ENCODE data around the gene VPS18.

The VPS18 gene

DNA sequence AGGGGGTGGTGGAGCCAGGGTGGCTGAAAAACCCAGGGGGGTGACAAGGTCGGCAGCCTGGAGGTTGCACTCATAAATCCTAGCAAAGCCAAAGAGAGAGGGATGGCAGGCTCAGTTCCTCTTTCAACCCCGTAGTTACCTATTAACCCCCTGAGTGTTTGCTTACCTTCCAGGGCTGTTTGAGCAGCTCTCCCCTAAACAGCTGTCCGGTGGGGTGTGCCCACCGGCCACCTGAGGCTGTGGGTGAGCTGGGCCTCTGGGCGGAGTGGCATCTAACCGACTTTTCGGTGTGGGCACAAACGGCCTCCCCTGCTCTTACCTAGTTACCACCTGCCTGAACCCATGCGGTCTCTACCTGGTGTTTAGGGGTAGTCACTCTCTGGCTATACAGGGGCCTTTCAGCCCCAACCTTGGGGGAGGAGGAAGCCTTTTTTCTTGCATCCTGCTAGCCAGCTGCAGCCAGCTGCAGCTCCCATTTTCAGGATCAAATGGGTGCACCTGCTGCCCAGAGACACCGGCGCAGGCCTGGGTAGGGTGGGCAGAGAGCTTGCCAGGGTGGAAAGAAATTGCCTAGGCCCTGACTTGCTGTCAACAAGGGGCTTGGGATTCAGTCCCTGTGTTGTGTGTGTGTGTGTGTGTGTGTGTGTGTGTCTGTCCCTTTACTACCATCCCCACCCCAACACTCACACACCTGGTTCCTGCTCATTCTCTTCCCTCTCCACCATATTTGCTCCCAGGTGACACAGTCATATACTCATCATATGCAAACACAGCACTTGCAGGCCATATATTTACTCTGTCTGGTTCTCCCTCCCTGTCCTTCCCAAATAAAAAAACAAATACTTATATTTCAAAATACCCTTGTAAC lies 38.6 kb downstream of the VPS18 start:
- peaks cover 40 to 58% of the 10 kb centered on the region in 2 donors for H3K27me3 Mint-ChIP-seq
- peaks cover 25 to 32% of the 10 kb centered on the region in 2 donors for H3K4me1 Mint-ChIP-seq (ENCODE audit: low read depth in 2 of 2)
- no peaks in the 10 kb centered on the region for H3K9me3 Mint-ChIP-seq
- no peak overlapping the region for H3K4me3 Mint-ChIP-seq
- no peak overlapping the region for H3K27ac Mint-ChIP-seq
- ATAC-seq (replicated peaks) (no peak), DNase-seq (no peak)
- peaks cover 2% of the 10 kb centered on the region for H3K36me3 Mint-ChIP-seq (ENCODE audit: insufficient read depth)

DNA sequence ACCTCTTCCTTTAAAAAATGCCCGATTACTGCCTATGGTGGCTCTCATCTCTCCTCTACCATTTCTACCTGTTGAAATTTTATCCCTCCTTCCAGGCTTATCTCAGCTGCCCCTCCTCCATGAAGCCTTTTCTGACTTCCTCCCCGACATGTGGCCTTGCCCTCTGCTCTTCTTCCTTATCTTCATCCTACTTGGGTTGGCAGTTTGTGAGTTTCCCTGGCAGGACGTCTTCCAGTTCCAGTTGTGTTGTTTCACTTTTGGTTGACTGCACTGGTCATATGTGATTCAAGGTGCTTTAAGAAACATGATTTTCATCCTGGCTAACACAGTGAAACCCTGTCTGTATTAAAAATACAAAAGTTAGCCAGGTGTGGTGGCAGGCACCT lies 39.3 kb downstream of the VPS18 start:
- peaks cover 40 to 54% of the 10 kb centered on the region in 2 donors for H3K27me3 Mint-ChIP-seq
- peaks cover 2% of the 10 kb centered on the region for H3K36me3 Mint-ChIP-seq (ENCODE audit: insufficient read depth)
- H3K27ac Mint-ChIP-seq, result no peak overlapping the region
- no peak for ATAC-seq (replicated peaks)
- DNase-seq, result no peak
- H3K4me1 Mint-ChIP-seq (ENCODE audit: low read depth in 2 of 2), result peaks cover 24 to 32% of the 10 kb centered on the region in 2 donors
- H3K9me3 Mint-ChIP-seq, result no peaks in the 10 kb centered on the region
- H3K4me3 Mint-ChIP-seq, result no peak overlapping the region

DNA sequence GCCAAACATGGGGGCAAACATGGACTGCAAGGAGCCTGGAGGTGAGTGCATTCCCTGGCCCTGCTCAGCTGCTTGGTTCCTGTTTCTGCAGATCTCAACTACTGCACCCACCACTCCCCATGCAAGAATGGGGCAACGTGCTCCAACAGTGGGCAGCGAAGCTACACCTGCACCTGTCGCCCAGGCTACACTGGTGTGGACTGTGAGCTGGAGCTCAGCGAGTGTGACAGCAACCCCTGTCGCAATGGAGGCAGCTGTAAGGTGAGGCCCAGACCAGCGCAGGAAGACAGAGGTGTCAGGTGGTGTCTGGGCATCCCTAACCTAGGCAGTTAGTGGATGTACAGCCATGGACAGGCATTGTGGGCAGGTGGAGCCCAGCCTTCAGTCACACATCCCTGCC lies 40.2 kb downstream of the VPS18 start:
- H3K27me3 Mint-ChIP-seq, result peaks cover 34 to 44% of the 10 kb centered on the region in 2 donors
- H3K4me1 Mint-ChIP-seq (ENCODE audit: low read depth in 2 of 2), result peaks cover 14 to 27% of the 10 kb centered on the region in 2 donors
- H3K36me3 Mint-ChIP-seq (ENCODE audit: insufficient read depth), result peaks cover 2% of the 10 kb centered on the region
- H3K9me3 Mint-ChIP-seq, result no peaks in the 10 kb centered on the region
- no peak overlapping the region for H3K4me3 Mint-ChIP-seq
- DNase-seq (no peak), ATAC-seq (replicated peaks) (no peak)
- no peak overlapping the region for H3K27ac Mint-ChIP-seq

DNA sequence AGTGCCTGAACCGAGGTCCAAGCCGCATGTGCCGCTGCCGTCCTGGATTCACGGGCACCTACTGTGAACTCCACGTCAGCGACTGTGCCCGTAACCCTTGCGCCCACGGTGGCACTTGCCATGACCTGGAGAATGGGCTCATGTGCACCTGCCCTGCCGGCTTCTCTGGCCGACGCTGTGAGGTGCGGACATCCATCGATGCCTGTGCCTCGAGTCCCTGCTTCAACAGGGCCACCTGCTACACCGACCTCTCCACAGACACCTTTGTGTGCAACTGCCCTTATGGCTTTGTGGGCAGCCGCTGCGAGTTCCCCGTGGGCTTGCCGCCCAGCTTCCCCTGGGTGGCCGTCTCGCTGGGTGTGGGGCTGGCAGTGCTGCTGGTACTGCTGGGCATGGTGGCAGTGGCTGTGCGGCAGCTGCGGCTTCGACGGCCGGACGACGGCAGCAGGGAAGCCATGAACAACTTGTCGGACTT lies 42.0 kb downstream of the VPS18 start:
- no peak for ATAC-seq (replicated peaks)
- no peaks in the 10 kb centered on the region for H3K9me3 Mint-ChIP-seq

DNA sequence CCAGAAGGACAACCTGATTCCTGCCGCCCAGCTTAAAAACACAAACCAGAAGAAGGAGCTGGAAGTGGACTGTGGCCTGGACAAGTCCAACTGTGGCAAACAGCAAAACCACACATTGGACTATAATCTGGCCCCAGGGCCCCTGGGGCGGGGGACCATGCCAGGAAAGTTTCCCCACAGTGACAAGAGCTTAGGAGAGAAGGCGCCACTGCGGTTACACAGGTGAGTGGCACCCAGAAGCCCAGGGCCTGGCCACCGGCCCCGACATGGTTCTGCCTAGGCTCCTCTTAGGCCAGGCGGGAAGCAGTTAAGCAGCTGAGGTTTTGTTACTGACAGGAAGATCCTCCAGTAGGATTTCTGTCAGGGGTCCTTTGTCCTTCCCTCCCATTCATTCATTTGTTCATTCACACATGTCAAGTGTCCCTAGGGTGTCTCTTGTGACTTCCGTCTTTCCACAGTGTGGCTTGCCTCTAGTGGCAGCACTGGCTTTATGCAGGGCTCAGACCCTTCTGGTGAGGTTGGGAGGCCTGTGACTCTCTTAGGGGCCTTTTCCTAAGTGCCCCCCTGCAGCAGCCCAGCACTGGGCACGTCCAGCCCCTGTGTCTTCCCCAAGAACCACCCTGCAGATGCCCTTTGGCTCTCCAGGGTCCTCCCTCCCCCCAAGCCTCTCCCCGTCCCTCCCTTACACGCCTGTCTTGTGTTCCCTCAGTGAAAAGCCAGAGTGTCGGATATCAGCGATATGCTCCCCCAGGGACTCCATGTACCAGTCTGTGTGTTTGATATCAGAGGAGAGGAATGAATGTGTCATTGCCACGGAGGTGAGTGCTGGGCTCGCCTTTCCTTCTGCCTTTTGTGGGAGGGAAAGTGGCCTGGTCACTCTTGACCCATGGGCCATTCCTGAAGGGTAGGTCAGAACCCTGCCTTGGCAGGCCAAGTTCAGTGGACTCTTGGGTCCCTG lies 42.7 kb downstream of the VPS18 start:
- DNase-seq (no peak), ATAC-seq (replicated peaks) (no peak)

More for the DNA sequence above, 42.0 kb downstream of the VPS18 start:
- Mint-ChIP-seq H3K4me3 (no peak overlapping the region), H3K27ac (no peak overlapping the region), H3K27me3 (peaks cover 20 to 26% of the 10 kb centered on the region in 2 donors), H3K36me3 (ENCODE audit: insufficient read depth) (no peaks in the 10 kb centered on the region), H3K4me1 (ENCODE audit: low read depth in 2 of 2) (peaks cover 6 to 19% of the 10 kb centered on the region in 2 donors)
- no peak for DNase-seq

DNA sequence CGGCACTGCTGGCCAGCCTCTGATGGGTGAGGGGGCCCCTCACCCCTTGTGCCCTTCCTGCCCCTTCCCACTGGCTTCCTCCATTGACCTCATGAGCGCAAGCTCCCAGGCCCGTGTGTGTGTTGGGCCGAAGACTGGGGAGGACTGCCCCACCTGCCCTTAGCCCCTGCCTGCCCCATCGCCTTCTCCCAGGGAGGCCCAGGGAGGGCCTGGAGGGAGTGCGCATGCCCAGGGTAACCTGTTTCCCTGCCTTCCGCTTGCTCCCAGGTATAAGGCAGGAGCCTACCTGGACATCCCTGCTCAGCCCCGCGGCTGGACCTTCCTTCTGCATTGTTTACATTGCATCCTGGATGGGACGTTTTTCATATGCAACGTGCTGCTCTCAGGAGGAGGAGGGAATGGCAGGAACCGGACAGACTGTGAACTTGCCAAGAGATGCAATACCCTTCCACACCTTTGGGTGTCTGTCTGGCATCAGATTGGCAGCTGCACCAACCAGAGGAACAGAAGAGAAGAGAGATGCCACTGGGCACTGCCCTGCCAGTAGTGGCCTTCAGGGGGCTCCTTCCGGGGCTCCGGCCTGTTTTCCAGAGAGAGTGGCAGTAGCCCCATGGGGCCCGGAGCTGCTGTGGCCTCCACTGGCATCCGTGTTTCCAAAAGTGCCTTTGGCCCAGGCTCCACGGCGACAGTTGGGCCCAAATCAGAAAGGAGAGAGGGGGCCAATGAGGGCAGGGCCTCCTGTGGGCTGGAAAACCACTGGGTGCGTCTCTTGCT lies 43.7 kb downstream of the VPS18 start:
- H3K9me3 Mint-ChIP-seq, result no peaks in the 10 kb centered on the region
- peaks cover 15 to 20% of the 10 kb centered on the region in 2 donors for H3K4me1 Mint-ChIP-seq (ENCODE audit: low read depth in 2 of 2)
- peaks cover 2% of the 10 kb centered on the region for H3K36me3 Mint-ChIP-seq (ENCODE audit: insufficient read depth)
- H3K27ac Mint-ChIP-seq, result no peak overlapping the region
- peaks cover 8 to 9% of the 10 kb centered on the region in 2 donors for H3K27me3 Mint-ChIP-seq
- ATAC-seq (replicated peaks) (peak; percentile 13), DNase-seq (no peak)
- H3K4me3 Mint-ChIP-seq, result no peak overlapping the region

More for the DNA sequence above, 42.7 kb downstream of the VPS18 start:
- Mint-ChIP-seq H3K4me3 (no peak overlapping the region), H3K27ac (no peak overlapping the region), H3K9me3 (no peaks in the 10 kb centered on the region), H3K36me3 (ENCODE audit: insufficient read depth) (no peaks in the 10 kb centered on the region), H3K4me1 (ENCODE audit: low read depth in 2 of 2) (peaks cover 6 to 15% of the 10 kb centered on the region in 2 donors), H3K27me3 (peaks cover 13 to 19% of the 10 kb centered on the region in 2 donors)

DNA sequence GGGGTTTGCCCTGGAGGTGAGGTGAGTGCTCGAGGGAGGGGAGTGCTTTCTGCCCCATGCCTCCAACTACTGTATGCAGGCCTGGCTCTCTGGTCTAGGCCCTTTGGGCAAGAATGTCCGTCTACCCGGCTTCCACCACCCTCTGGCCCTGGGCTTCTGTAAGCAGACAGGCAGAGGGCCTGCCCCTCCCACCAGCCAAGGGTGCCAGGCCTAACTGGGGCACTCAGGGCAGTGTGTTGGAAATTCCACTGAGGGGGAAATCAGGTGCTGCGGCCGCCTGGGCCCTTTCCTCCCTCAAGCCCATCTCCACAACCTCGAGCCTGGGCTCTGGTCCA lies 44.3 kb downstream of the VPS18 start:
- no peak for ATAC-seq (replicated peaks)
- DNase-seq, result no peak
- Mint-ChIP-seq H3K27ac (no peak overlapping the region), H3K4me3 (no peak overlapping the region), H3K36me3 (ENCODE audit: insufficient read depth) (peaks cover 2% of the 10 kb centered on the region), H3K27me3 (peaks cover 2 to 4% of the 10 kb centered on the region in 2 donors), H3K9me3 (no peaks in the 10 kb centered on the region), H3K4me1 (ENCODE audit: low read depth in 2 of 2) (peaks cover 18 to 26% of the 10 kb centered on the region in 2 donors)

DNA sequence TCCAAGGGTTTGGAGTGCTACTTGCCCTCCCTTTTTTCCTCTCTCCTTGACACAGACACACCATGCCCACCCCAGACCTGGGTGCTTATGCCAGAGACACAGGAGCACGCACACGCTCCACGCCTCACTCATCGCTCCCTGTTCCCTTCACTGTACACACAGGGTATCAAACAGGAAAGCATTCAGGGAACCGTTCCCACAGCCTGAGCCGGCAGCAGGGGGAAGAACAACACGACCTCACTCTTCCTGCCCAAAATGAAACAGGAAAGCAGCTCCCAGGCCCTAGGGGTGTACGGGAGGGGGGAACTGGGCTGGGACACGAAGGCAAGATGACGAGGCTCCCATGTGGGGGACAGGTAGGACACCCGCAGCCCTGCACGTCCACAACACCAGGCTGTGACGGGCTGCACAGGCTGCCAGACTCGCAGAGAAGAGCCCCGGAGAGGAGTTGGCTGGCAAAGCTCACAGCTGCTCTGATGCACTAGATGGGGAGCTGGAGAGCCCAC lies 46.1 kb downstream of the VPS18 start:
- peaks cover 18 to 26% of the 10 kb centered on the region in 2 donors for H3K4me1 Mint-ChIP-seq (ENCODE audit: low read depth in 2 of 2)
- H3K27me3 Mint-ChIP-seq, result no peaks in the 10 kb centered on the region
- DNase-seq (no peak), ATAC-seq (replicated peaks) (peak; percentile 12)
- peak overlapping the region; percentile 38 to 70 for H3K4me3 Mint-ChIP-seq
- no peaks in the 10 kb centered on the region for H3K9me3 Mint-ChIP-seq
- H3K27ac Mint-ChIP-seq, result no peak overlapping the region
- peaks cover 7% of the 10 kb centered on the region for H3K36me3 Mint-ChIP-seq (ENCODE audit: insufficient read depth)

DNA sequence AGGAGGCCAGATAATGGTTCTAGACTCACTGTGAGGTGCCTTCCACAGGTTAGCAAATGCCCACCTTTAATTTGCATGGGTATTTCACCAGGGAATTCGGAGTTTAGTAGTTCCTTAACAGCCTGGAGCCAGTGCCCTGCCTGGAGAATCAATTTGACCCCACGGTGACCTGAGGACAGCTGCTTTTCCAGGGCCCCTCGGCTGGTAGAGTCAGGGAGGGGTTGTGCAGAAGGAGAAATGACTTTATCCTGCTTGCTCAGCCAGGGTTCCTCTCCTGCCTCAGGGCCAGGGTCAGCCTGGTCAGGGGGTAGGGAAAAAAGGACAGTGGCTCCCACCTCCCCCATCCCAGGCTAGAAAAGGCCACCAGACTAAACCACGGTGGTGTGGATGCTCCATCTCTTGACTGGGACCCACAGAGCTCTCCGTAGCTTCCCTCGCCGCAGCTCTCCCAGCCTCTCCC lies 46.8 kb downstream of the VPS18 start:
- no peak for DNase-seq

DNA sequence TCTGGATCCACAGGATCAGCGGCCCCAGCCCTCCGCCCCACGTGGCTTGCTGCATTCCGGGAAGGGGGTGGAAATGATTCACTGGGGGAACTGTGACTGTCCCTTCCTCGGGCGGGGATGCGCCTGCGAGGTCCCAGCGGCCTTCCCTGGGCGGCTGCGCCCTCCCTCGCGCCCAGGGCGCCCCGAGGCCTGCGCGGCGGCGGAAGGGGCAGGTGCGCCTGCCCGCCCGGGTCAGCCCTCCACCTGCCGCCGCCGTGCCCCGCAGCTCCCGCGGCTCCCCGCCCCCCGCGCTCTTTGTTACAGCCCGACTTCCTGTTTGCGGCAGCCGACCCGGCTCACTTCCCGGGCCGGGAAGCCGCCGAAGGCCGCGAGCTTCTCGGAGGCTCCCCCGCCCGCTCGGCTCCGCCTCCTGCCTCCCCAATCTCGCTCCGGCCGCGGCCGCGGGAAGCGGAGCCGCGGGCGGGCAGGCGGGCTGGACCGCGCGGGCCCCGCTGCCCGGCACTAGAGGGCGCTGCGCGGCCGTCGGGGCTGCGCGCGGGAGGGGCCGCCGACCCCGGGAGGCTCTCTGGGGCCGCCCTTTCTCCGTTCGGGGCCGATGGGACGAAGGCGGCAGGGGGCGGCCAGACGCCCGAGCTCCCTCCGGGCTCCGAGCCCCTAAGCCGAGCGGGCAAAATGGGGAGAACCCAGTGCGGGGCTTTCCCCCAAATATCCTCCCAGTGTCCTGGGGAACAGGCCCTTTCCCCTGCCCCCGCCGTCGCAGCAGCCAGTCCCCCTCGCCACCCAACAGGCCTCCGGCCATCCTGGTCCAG lies 47.5 kb downstream of the VPS18 start:
- H3K4me1 Mint-ChIP-seq (ENCODE audit: low read depth in 2 of 2), result peaks cover 18 to 26% of the 10 kb centered on the region in 2 donors
- H3K27me3 Mint-ChIP-seq, result no peaks in the 10 kb centered on the region
- H3K9me3 Mint-ChIP-seq, result no peaks in the 10 kb centered on the region
- H3K4me3 Mint-ChIP-seq, result peak overlapping the region; percentile 70 to 82
- ATAC-seq (replicated peaks), result peak; percentile 75
- H3K36me3 Mint-ChIP-seq (ENCODE audit: insufficient read depth), result peaks cover 7% of the 10 kb centered on the region
- peak; percentile 49 to 64 (median 54) for DNase-seq
- peak overlapping the region; percentile 20 to 72 for H3K27ac Mint-ChIP-seq

More for the DNA sequence above, 46.8 kb downstream of the VPS18 start:
- H3K27me3 Mint-ChIP-seq, result no peaks in the 10 kb centered on the region
- H3K4me1 Mint-ChIP-seq (ENCODE audit: low read depth in 2 of 2), result peaks cover 18 to 26% of the 10 kb centered on the region in 2 donors
- H3K4me3 Mint-ChIP-seq, result peak overlapping the region; percentile 38 to 70
- no peaks in the 10 kb centered on the region for H3K9me3 Mint-ChIP-seq
- peak overlapping the region in 1 of 2 donors; percentile 20 for H3K27ac Mint-ChIP-seq
- ATAC-seq (replicated peaks), result no peak
- peaks cover 7% of the 10 kb centered on the region for H3K36me3 Mint-ChIP-seq (ENCODE audit: insufficient read depth)

DNA sequence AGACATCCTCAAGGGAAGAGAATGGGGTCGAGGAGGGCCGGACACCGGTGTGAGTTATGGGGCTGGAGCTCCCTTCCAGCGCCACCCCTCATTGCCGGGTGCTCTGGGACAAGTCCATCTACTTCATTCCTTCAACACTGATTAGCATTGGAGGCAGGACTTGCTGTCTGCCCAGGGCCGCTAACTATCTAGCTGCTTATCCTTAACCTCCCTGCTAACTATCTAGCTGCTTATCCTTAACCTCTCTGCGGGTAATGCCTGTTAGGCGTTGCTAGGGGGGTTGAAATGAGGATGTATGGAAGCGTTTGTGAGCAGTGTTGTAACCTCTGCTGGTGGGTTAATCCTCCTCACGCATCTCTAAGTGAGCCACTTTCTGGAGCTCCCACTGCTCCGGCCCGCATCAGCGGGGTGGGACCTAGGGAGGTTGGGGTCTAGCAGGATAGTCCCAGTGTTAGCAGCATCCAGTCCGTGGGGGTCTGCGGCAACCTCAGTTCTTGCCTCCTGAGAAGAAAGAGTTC lies 48.1 kb downstream of the VPS18 start:
- DNase-seq (no peak), ATAC-seq (replicated peaks) (peak; percentile 8)
- no peaks in the 10 kb centered on the region for H3K27me3 Mint-ChIP-seq
- peaks cover 7% of the 10 kb centered on the region for H3K36me3 Mint-ChIP-seq (ENCODE audit: insufficient read depth)
- peaks cover 18 to 26% of the 10 kb centered on the region in 2 donors for H3K4me1 Mint-ChIP-seq (ENCODE audit: low read depth in 2 of 2)
- peak overlapping the region; percentile 70 to 82 for H3K4me3 Mint-ChIP-seq
- peak overlapping the region in 1 of 2 donors; percentile 72 for H3K27ac Mint-ChIP-seq
- no peaks in the 10 kb centered on the region for H3K9me3 Mint-ChIP-seq

DNA sequence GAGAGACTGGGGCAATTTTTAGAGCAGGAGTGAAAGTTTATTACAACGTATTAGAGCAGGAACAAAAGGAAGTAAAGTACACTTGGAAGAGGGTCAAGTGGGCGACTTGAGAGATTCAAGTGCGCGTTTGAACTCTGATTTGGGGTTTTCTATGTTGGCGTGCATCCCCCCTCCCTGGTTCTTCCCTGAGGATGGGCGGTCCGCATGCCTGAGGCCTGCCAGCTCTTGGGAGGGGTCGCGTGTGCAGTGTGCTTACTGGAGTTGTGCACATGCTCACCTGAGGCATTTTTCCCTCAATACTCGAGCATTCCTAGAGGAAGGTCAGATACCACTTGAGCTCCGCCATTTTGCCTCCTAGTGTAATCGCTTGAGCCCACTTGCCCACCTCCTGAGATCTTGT lies 48.6 kb downstream of the VPS18 start:
- no peaks in the 10 kb centered on the region for H3K27me3 Mint-ChIP-seq
- peak overlapping the region in 1 of 2 donors; percentile 72 for H3K27ac Mint-ChIP-seq
- H3K36me3 Mint-ChIP-seq (ENCODE audit: insufficient read depth), result peaks cover 7% of the 10 kb centered on the region
- no peak for ATAC-seq (replicated peaks)
- no peak for DNase-seq
- H3K4me1 Mint-ChIP-seq (ENCODE audit: low read depth in 2 of 2), result peaks cover 18 to 26% of the 10 kb centered on the region in 2 donors
- H3K4me3 Mint-ChIP-seq, result peak overlapping the region; percentile 70 to 82
- H3K9me3 Mint-ChIP-seq, result no peaks in the 10 kb centered on the region
